GOT3 (cell line): ENCODE results near the gene EVI2A.
"Not testable (repeated sequence)": the region's sequence is repeated elsewhere in the genome, so short reads cannot be mapped to it uniquely, and the experiment has no call there.

Source experiments
- DNase-seq: peaks from one replicate; lab custom pipeline; 2025; ENCODE audit warnings: mixed read lengths; lab: John Stamatoyannopoulos, UW

The EVI2A gene, protein sequence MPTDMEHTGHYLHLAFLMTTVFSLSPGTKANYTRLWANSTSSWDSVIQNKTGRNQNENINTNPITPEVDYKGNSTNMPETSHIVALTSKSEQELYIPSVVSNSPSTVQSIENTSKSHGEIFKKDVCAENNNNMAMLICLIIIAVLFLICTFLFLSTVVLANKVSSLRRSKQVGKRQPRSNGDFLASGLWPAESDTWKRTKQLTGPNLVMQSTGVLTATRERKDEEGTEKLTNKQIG

DNA sequence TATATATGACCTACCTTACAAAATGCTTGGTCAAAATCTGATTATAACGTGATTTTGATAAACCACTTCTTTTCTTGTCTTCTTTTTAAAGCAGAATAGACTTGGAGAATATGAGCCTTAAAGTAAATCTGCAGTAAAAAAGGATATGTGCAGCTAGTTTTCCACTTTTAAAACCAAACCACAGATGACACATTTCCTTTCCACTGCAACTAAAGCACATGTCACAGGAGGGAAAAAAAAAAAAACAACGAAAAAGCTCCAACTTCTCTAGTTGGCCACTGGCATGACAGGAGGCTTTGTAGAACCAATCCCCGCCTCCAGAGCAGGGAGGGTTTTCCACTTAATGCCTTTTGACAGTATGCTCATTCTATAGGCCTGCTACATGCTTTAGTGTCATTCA, at the start of gene EVI2A:
Gene EVI2A, minus strand, starts transcription at position 142 of the 400 bp plus-strand sequence. CDS start 2,609 bp downstream, outside the sequence.
- no peak for DNase-seq

DNA sequence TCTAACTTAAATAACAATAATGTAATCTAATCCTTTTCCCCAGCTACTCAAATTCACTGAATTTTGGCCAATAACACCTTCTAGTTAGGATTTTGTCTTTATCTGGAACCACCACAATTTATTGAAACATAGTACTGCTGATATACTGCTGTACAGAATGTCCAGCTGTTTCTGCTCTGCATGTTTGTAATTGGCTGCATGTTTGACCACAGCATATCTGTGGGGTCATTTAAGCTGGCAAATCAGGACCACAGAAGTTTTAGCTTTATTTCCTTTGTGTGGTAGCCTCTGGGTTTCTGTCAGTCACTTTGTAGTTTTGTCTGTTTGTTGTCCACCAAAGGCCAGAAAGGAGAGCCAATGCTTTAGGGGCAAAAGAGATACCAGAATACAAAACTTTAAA, 47.8 kb upstream of the EVI2A start:
- DNase-seq: no peak

DNA sequence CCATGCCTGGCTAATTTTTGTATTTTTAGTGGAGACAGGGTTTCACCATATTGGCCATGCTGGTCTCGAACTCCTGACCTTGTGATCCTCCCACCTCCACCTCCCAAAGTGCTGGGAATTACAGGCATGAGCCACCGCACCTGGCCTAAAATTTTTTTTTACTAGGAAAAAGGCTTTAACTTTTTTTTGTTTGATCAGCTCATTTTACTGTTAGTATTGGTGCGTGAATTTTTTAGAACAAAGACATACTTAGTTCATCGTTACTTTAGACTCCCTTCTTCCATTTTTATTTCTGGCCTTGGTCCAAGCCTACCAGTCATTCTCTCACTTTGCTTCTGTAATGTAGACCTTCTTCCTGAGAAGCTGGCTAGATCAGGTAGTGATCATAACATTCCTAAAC, 44.7 kb upstream of the EVI2A start:
- DNase-seq: no peak

DNA sequence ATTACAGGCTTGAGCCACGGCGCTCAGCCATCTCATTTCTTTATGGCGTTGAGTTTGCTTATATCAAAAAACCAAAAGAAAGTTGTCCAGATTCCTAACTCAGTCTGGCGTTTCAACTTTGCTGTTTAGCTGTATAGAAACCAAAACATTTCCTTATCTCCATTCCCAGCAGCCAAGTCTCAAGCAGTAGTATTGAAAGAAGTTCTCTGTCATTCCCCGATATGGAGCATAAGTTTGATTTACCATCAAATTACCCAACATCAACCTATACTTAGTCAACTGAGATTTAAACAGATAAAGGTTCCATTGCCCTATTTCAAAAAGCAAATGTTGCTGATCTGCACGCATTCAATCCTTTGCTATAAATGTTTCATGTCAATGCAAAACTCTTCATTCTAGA, 42.6 kb upstream of the EVI2A start:
- no peak for DNase-seq

DNA sequence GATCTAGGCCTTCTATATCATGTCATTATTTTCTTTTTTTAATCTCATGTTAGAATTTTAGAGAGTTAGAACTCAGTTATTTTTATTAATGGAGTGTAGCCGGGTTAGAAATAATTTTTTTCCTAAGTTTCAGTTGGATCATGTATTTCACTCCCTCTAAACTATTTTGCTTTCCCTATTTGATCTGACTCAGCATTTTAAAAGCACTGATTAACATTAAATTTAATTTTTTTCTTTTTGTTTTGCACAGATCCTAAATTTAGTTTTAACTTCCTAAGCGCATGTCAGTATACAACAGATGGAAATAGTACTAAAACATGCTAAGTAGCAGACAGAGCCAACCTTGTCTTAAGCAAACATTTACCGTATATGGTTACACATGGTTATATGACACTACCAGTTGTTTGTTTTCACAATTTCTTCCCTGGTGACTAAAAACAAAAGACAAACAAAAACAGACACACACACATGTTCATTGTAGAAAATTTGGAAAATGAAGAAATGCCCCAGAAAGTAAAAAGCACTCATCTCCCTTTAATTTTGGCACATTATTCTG, 36.5 kb upstream of the EVI2A start:
- DNase-seq: no peak

DNA sequence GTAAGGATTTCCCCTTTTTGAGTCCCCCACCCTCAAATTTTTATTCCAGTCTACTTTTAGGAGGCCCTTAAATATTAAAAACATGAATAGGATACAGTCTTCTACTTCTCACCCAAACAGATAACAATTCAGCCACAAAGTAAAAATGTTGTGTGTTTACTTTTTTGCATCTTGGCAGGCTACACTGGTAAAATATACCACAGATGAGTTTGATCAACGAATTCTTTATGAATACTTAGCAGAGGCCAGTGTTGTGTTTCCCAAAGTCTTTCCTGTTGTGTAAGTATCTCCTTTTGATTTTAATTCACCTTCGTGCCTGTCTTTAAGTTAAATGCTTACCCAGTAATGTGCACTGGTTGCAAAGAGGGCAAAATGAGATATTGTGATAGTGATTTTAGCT, 35.7 kb upstream of the EVI2A start:
- DNase-seq: no peak

DNA sequence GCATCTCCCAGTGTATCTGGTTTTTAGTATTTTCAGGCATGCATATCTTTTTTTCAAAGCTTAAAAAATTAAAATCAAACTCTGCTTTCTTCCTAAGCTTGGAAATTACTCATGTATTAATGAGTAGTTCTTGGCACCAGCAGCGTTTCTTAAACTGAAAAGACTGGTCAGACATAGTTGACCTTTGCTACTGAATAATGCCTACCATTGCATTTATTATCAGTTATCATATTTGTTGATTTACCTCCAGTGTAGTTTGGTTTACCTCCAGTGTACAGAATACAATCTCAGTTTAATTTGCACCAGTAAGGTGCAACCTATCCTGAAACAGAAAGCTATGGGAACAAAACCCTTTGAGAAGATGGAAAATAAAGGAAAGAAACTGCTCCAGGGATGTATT, 34.5 kb upstream of the EVI2A start:
- no peak for DNase-seq

DNA sequence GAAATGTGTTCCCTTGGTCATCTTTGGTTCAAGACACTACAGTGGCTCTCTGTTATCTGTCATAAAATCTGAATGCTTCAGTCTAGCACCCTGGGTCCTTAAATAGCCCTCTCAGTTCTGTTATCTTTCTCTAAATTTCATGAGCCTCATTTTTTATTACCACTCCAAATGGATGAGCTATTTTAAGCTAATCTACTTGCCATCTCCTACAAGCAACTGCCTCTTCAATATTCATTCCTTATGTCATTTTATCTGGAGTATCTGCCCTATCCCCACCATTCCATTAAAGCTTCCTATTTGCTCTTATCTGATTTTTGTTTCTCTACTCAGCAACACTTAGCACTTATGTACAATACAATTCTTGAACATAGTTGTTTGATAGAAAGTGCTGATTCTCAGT, 28.0 kb upstream of the EVI2A start:
- no peak for DNase-seq

DNA sequence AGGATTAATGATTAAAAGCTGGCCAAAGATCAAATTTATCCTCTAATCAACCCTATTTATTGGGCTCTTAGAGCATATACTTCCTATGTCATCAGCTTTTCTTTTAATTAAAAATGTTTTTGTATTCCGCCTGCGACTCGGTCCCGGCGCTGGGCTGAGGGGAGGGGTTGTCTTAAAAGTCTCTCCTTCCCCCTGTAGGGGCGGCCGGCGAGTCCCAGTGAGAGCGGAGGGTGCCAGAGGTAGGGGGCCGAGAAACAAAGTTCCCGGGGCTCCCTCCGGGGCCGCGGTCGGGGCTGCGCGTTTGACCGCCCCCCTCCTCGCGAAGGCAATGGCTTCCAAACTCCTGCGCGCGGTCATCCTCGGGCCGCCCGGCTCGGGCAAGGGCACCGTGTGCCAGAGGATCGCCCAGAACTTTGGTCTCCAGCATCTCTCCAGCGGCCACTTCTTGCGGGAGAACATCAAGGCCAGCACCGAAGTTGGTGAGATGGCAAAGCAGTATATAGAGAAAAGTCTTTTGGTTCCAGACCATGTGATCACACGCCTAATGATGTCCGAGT, 23.8 kb upstream of the EVI2A start:
- not testable (repeated sequence) for DNase-seq

DNA sequence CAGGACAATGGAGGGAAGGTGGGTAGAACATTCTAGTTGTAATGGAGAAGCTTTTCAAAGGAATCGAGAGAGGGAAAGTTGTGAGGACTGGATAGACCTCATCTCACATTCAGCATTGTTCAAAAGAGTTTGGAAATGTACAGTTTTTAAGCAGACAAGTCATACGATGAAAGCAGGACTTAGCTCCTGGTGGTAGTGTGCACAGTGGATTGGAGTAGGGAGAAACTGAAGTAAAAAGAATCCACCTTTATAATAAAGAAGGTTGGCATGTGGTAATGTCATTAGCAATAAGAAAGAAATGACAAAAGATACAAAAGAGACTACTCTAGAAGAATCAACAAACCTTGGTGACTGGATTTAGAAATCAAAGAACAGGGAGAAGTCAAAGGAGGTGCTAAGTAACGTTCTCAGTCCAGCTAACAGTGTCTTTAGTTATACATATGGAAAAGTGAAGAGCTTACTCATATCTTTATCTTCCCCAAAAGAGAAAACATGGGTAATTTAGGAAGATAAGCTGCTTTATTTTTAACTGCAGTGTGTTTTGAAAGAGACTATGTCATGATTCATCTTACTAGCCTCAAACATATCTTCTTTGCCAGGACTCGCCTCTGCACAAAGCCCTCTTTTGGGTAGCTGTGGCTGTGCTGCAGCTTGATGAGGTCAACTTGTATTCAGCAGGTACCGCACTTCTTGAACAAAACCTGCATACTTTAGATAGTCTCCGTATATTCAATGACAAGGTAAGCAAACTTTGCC, 18.7 kb upstream of the EVI2A start:
- DNase-seq: no peak

DNA sequence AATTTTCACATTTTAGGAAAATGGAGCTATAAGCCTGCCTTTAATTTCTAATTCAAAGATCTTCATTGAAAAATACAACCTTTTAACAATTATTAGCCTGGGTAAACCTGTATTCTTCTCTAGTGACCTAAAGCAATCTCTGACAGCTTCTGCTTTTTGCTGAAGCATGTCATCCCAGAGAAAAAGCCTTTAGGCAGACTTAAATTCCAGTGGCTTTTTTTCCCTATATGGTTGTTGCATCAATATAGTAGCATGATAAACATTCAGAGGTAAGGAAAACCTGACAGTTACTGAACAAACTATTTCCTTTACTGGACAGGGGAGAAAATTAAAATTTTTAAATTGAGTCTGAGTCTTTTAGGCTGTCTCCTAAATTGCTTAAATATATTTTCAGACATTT, 7.8 kb upstream of the EVI2A start:
- DNase-seq: no peak

DNA sequence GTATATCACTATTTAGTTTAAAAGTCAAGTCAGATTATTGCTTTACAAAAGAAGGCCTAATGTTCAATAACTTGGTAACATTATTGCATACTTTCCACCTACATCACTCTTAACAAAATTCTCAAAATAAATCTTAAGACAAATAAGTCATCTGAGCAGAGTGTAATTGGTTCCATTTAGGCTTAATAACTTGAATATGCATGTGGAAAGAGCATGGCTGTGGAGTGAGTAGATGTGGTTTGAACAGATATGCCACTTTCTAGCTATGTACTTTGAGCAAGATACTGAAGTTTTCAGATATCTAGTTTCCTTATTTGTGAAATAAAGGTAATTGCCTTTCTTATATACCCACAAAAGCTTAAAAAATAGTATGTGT, 6.7 kb upstream of the EVI2A start:
- DNase-seq: no peak

DNA sequence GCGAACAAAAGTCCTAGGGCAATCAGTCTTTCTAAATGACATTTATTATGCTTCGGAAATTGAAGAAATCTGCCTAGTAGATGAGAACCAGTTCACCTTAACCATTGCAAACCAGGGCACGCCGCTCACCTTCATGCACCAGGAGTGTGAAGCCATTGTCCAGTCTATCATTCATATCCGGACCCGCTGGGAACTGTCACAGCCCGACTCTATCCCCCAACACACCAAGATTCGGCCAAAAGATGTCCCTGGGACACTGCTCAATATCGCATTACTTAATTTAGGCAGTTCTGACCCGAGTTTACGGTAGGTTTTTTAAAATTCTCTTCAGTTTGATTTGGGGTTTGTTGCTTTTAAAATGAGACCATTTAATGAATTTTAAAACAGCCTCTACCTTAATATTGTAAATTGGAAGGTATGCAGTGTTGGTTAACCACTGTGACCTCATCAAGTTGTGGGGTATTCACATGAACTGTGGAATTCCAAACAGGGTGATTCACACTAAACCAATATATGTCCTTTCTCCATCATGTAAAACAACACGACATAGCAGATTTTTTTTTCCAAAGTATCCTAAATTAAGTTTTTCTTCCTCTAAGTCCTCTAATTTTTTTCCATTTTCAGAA, 6.2 kb upstream of the EVI2A start:
- no peak for DNase-seq

DNA sequence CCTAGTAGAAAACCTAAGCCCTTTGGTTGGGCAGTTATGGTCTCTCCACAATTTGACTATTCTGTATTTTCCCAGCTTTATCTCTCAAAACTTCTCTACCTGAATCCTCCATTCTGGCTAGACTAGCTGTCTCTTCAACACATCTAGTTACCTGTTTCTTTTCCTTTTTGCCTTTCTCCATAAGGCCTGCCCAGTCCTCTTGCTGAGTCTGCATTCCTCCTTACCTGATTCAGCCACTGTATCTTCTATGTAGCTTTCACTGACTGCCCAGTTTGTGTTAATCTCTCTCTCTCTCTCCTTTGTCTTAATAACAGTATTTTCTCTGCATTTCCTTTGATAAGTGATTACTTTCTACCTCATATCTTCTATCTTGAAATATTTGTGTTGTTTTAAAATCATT, 2.1 kb upstream of the EVI2A start:
- DNase-seq: no peak

DNA sequence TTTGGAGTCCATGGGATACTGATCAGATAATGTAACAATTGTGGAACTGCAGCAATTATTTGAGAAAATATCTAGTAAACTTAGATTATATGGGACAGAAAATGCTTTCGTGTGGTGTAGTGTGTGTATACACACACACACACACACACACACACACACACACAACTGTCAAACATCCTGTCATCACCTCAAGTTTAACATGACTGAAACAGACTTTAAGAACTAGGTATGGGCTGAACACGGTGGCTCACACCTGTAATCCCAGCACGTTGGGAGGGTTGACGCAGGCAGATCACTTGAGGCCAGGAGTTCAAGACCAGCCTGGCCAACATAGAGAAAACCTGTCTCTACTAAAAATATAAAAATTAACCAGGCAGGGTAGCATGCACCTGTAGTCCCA, 544 bp upstream of the EVI2A start:
- no peak for DNase-seq

DNA sequence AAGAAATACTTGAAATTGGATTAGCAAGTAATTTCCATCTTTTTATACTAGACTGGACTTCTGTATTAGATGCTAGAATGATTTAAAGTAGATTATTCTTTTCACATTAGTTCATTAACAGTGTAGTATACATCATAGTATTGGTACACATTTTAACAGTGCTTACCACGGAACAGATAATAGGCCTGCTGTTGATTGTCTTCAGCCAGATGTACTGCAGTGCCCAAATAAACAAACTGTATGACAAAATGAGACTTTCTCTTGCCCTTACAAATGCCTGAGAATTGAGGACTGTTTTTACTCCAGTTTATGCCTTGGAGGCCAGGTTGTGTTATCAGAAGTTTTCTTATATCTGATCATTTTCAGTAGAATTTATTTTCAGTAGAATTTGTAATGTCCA, 631 bp downstream of the EVI2A start:
- DNase-seq: no peak

DNA sequence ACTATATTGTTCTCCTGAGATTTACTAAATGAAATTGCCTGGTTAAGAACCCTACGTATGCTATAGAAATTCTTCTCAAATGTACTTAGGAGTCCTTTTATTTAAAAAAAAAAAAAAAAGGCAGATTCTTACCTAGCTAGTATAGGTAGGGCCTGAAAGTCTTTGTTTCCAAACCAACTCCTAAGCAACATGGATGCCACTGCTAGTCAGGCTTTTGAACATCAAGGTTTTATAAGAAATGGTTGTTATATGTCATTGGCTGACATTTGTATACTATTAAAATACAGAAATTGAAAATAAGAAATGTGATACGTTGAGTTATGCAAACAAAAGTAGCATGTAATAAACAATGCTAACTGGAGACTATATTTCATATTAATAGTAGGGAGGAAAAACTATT, 1.2 kb downstream of the EVI2A start:
- DNase-seq: no peak

DNA sequence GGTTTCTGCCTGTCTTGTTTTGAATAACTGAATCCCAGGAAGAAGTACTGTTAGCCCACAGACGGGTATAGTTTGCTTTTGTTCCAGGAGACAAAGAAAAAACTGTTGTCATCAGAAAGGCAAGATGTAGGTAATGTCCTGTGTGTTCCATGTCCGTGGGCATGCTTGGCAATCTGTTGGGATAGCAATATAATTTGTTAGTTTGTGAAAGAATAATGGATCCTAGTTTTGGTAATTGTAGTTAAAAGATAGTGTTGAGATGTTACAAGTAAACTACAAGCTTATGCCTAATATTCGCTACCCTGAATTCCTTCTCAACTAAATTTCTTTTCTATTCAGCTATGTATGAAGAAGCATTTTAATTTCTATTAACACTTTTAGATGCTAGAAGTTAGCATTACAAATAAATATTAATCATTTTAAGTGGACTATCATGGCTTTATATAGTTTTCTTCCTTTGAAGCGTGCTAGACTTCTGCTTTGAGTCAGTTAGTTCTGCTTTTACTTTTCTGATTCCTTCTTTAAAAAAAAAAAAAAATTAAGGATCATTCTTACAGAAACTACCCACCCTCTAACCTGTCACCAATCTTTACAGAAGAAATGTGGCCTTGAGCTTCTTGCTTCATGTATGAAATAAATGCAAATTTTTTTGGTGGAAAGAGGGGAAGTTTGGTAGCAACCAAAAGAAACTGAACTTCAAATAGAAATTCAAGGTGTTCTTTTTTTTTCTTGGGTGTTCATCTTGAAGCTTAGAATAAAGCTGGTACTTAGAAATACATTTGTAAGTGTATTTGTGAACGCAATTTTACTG, 2.4 kb downstream of the EVI2A start:
- no peak for DNase-seq

DNA sequence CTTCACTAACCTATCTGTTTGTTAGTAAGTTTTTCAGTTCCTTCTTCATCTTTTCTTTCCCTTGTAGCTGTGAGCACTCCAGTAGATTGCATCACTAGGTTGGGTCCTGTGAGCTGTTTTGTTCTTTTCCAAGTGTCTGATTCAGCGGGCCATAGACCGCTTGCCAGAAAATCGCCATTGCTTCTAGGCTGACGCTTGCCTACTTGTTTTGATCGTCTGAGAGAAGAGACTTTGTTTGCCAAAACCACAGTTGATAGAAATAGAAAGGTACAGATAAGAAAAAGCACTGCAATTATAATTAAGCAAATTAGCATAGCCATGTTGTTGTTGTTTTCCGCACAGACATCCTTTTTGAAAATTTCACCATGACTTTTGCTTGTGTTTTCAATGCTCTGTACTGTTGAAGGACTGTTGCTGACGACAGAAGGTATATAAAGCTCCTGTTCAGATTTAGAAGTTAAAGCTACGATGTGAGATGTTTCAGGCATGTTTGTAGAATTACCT, 3.1 kb downstream of the EVI2A start:
- DNase-seq: no peak

DNA sequence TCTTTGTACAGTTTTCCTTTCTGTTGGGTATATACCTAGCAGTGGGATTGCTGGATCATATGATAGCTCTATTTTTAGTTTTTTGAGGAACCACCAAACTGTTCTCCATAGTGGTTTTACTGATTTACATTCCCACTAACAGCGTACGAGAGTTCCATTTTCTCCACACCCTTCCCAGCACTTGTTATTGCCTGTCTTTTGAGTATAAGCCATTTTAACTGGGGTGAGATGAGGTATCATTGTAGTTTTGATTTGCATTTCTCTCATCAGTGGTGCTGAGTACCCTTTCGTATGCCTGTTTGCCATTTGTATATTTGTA, 6.7 kb downstream of the EVI2A start:
- DNase-seq: no peak

DNA sequence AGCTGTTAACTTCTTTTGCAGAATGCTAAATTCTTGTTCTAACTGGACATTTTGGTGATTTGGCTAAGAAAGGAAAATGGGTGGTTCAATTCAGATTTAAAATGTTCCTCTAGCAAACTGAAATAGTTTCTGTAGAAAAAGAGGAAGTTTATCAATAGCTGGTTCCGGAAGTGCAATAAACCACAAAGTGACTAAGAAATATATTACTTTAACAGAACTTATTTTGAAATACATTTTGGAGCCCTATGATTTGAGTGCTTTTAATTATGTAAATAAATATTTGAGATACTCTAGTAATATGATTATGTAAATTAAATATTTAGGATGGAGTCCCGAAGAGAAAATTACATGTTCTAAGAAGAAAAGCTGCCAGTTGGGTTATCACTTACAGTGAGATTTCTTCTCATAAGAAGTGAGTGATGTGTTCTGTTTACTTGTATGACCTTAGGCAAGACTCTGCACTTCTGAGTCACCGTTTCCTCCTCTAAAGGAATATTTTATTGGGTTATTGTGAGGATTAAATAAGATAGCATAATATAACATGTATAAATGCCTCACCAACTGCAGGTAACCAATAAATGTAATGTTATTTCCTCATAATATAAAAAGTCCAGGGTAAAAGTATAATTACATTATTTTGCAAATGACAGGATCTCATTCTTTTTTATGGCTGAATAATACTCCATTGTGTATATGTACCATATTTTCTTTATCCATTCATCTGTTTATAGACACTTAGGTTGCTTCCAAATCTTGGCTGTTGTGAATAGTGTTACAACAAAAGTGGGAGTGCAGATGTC, 7.2 kb downstream of the EVI2A start, which contains the start of gene EVI2B:
Gene EVI2B, minus strand, starts transcription at position 73 of the 800 bp plus-strand sequence. CDS start 8,445 bp downstream, outside the sequence.
- DNase-seq: no peak
